ENCODE results near the gene GAB3.
"Not testable (repeated sequence)": the region's sequence is repeated elsewhere in the genome, so short reads cannot be mapped to it uniquely, and the experiment has no call there.

GRCh38 chrX:154633661-154634060 lies 117.2 kb downstream of the GAB3 start:
- TF ChIP-seq CTCF (IDR thresholded peaks at IDR 0.05; ENCODE audit: insufficient read depth, low read length, poor library complexity, severe bottlenecking); EZH2phosphoT487 (conservative IDR thresholded peaks at IDR 0.05; ENCODE audit: low read length): not testable (repeated sequence)

All from SU-DHL-6 (cell line).